H9 (cell line): ENCODE data around the gene SLCO4A1. TPM values are rescaled to one million over a fixed set of nuclear protein-coding genes. Genes with fewer than 3 reads are reported as not detected.

Source experiments
- DNase-seq: peaks from one replicate; pipeline ENCODE4 v3.0.0-alpha.2; 2017
- H2AFZ ChIP-seq: one replicate; pipeline ENCODE4 v1.6.1; 2013; ENCODE audit warnings: mild to moderate bottlenecking, low read length, control low read depth, moderate library complexity
- H2AK5ac ChIP-seq: 2 replicates; pipeline ENCODE4 v1.6.1; 2013; ENCODE audit warnings: low read length, control low read depth, mixed read lengths; ENCODE audit not compliant: insufficient read length
- H2BK120ac ChIP-seq: one replicate; pipeline ENCODE4 v1.6.1; 2013; ENCODE audit warnings: low read depth, mild to moderate bottlenecking, low read length, control low read depth, inconsistent platforms; ENCODE audit not compliant: poor library complexity, severe bottlenecking
- H2BK12ac ChIP-seq: 2 replicates; pipeline ENCODE4 v1.6.1; 2013; ENCODE audit warnings: low read length, control low read depth, mixed read lengths, low read depth; ENCODE audit not compliant: insufficient read length
- H2BK15ac ChIP-seq: 2 replicates; pipeline ENCODE4 v1.6.1; 2013; ENCODE audit warnings: low read depth, low read length, control low read depth
- H2BK20ac ChIP-seq: one replicate; pipeline ENCODE4 v1.6.1; 2013; ENCODE audit warnings: low read depth, mild to moderate bottlenecking, low read length, control low read depth, inconsistent platforms; ENCODE audit not compliant: poor library complexity, severe bottlenecking
- H2BK5ac ChIP-seq: 2 replicates; pipeline ENCODE4 v1.6.1; 2013; ENCODE audit warnings: low read length, control low read depth, mixed read lengths; ENCODE audit not compliant: insufficient read length
- H3K14ac ChIP-seq: 2 replicates; pipeline ENCODE4 v1.6.1; 2013; ENCODE audit warnings: low read length, control low read depth; ENCODE audit not compliant: insufficient read depth
- H3K18ac ChIP-seq: 2 replicates; pipeline ENCODE4 v1.6.1; 2013; ENCODE audit warnings: low read depth, mild to moderate bottlenecking, mixed read lengths, low read length, control low read depth; ENCODE audit not compliant: insufficient read length
- H3K23ac ChIP-seq: 2 replicates; pipeline ENCODE4 v1.6.1; 2013; ENCODE audit warnings: low read length, control low read depth, mixed read lengths, low read depth; ENCODE audit not compliant: insufficient read length
- H3K23me2 ChIP-seq: 2 replicates; pipeline ENCODE4 v1.6.1; 2013; ENCODE audit warnings: low read depth, mild to moderate bottlenecking, mixed read lengths, low read length, control low read depth; ENCODE audit not compliant: insufficient read length, poor library complexity, severe bottlenecking
- H3K27ac ChIP-seq: 2 replicates; pipeline ENCODE4 v1.5.1; 2013; ENCODE audit warnings: low read length, control low read depth, mixed read lengths, low read depth; ENCODE audit not compliant: insufficient read length
- H3K27me3 ChIP-seq: 2 replicates; pipeline ENCODE4 v1.6.1; 2013; ENCODE audit warnings: low read length, control low read depth, inconsistent platforms; ENCODE audit not compliant: insufficient read depth
- H3K4ac ChIP-seq: 2 replicates; pipeline ENCODE4 v1.6.1; 2013; ENCODE audit warnings: low read depth, mild to moderate bottlenecking, control low read depth, inconsistent platforms, low read length, moderate library complexity
- H3K4me1 ChIP-seq: 2 replicates; pipeline ENCODE4 v1.6.1; 2013; ENCODE audit warnings: low read length, control low read depth, inconsistent platforms; ENCODE audit not compliant: insufficient read depth
- H3K4me2 ChIP-seq: 2 replicates; pipeline ENCODE4 v1.6.1; 2013; ENCODE audit warnings: low read length, control low read depth, mixed read lengths; ENCODE audit not compliant: insufficient read length, insufficient read depth
- H3K56ac ChIP-seq: 2 replicates; pipeline ENCODE4 v1.6.1; 2013; ENCODE audit warnings: low read depth, mild to moderate bottlenecking, mixed read lengths, low read length, control low read depth; ENCODE audit not compliant: insufficient read length
- H3K79me1 ChIP-seq: 2 replicates; pipeline ENCODE4 v1.6.1; 2013; ENCODE audit warnings: low read depth, mild to moderate bottlenecking, moderate library complexity, low read length, control low read depth, inconsistent platforms; ENCODE audit not compliant: insufficient read depth, poor library complexity, severe bottlenecking
- H3K79me2 ChIP-seq: 2 replicates; pipeline ENCODE4 v1.6.1; 2013; ENCODE audit warnings: low read length, control low read depth, inconsistent platforms; ENCODE audit not compliant: insufficient read depth
- H3K9ac ChIP-seq: 2 replicates; pipeline ENCODE4 v1.6.1; 2013; ENCODE audit warnings: low read length, control low read depth, mixed read lengths; ENCODE audit not compliant: insufficient read length; ENCODE audit errors: extremely low read depth
- H3K9me3 ChIP-seq: one replicate; pipeline ENCODE4 v1.6.1; 2013; ENCODE audit warnings: low read depth, low read length, inconsistent platforms; ENCODE audit not compliant: control insufficient read depth
- H3T11ph ChIP-seq: one replicate; pipeline ENCODE4 v1.6.1; 2013; ENCODE audit warnings: mild to moderate bottlenecking, low read length, control low read depth, inconsistent platforms
- H4K20me1 ChIP-seq: one replicate; pipeline ENCODE4 v1.6.1; 2013; ENCODE audit not compliant: control insufficient read depth, insufficient read length, insufficient read depth
- H4K5ac ChIP-seq: 2 replicates; pipeline ENCODE4 v1.6.1; 2013; ENCODE audit warnings: low read depth, mild to moderate bottlenecking, mixed read lengths, low read length, control low read depth; ENCODE audit not compliant: insufficient read length
- H4K8ac ChIP-seq: replicated peaks from 2 replicates; pipeline ENCODE4 v1.6.1; 2013; ENCODE audit warnings: low read length, control low read depth, mixed read lengths, low read depth; ENCODE audit not compliant: insufficient read length
- H4K91ac ChIP-seq: 2 replicates; pipeline ENCODE4 v1.6.1; 2013; ENCODE audit warnings: low read depth, mild to moderate bottlenecking, moderate library complexity, mixed read lengths, low read length, control low read depth; ENCODE audit not compliant: insufficient read length
- H3K27ac Mint-ChIP-seq, 3 experiments: 2 replicates in 2 of 3; 3 replicates in 1 of 3; pipeline ENCODE4 v1.8.0; 2020 to 2021; ENCODE audit warnings: mixed read lengths in 3 of 3, mild to moderate bottlenecking in 1 of 3, moderate library complexity in 1 of 3
- H3K27me3 Mint-ChIP-seq: 2 replicates; pipeline ENCODE4 v1.8.0; 2021; ENCODE audit warnings: low read depth, mild to moderate bottlenecking, moderate library complexity, mixed read lengths
- H3K36me3 Mint-ChIP-seq, 3 experiments: 2 replicates in 2 of 3; 3 replicates in 1 of 3; pipeline ENCODE4 v1.8.0; 2020 to 2021; ENCODE audit warnings: low read depth in 3 of 3, mixed read lengths in 3 of 3; ENCODE audit not compliant: insufficient read depth in 1 of 3
- H3K4me1 Mint-ChIP-seq, 2 experiments: 2 replicates each; pipeline ENCODE4 v1.8.0; 2020; ENCODE audit warnings: mixed read lengths in 2 of 2
- H3K4me3 Mint-ChIP-seq, 2 experiments: 2 replicates in 1 of 2; 3 replicates in 1 of 2; pipeline ENCODE4 v1.8.0; 2020 to 2021; ENCODE audit warnings: mild to moderate bottlenecking in 2 of 2, mixed read lengths in 2 of 2, moderate library complexity in 1 of 2
- H3K9me3 Mint-ChIP-seq, 2 experiments: 2 replicates in 1 of 2; 3 replicates in 1 of 2; pipeline ENCODE4 v1.8.0; 2020; ENCODE audit warnings: mild to moderate bottlenecking in 2 of 2, mixed read lengths in 2 of 2, moderate library complexity in 1 of 2
- WGBS: extraction: QIAGEN DNeasy Blood & Tissue Kit; methylation state at CpG from one replicate; pipeline ENCODE4 v1.1.7; 2013; ENCODE audit warnings: missing lambda C conversion rate, low lambda C conversion rate, mixed read lengths; ENCODE audit not compliant: insufficient read length; ENCODE audit errors: extremely low coverage; 5-methylcytosine and 5-hydroxymethylcytosine counted together
- total RNA-seq: library from RNA; stranded (reverse); gene quantifications from 2 replicates; pipeline ENCODE4 v1.2.1, GENCODE V29; 2021
- TF ChIP-seq, protein P1 (sequence below): fragments of 200-600 bp; sonication (generic); conservative IDR thresholded peaks from 3 replicates; pipeline ENCODE4 v1.8.0; 2021; ENCODE audit warnings: antibody characterized with exemption, mild to moderate bottlenecking

The SLCO4A1 gene
- total RNA-seq, 1 experiment from 2014 or later = 9.4 TPM

- Histone ChIP-seq H2AK5ac (no peak overlapping the region), H4K91ac (no peak overlapping the region), H3K18ac (no peak overlapping the region), H3K4me2 (no peak overlapping the region), H2AFZ (no peak overlapping the region), H3K23ac (no peak overlapping the region), H3K79me2 (no peaks in the 10 kb centered on the region), H2BK20ac (no peak overlapping the region), H3K9me3 (no peaks in the 10 kb centered on the region), H3K79me1 (no peaks in the 10 kb centered on the region), H3K27me3 (no peaks in the 10 kb centered on the region), H2BK120ac (no peak overlapping the region), H2BK15ac (no peak overlapping the region), H4K20me1 (no peaks in the 10 kb centered on the region), H3K9ac (no peak overlapping the region), H3K4me1 (peaks cover 2% of the 10 kb centered on the region; the same call in 1 of the 2 replicates), H2BK5ac (no peak overlapping the region), H3T11ph (no peak overlapping the region), H2BK12ac (no peak overlapping the region), H4K5ac (no peak overlapping the region), H3K56ac (no peak overlapping the region), H3K4ac (no peak overlapping the region), H3K23me2 (no peaks in the 10 kb centered on the region), H3K14ac (no peak overlapping the region), H3K27ac (no peak overlapping the region), H4K8ac (no peak overlapping the region)
- peak overlapping the region in 1 of 3 experiments; percentile 94; a peak in 1 of 7 replicates for H3K27ac Mint-ChIP-seq
- WGBS = no CpG with 5 or more reads among the region's 9 CpGs
- no peak overlapping the region for H3K4me3 Mint-ChIP-seq
- no peaks in the 10 kb centered on the region for H3K36me3 Mint-ChIP-seq
- H3K9me3 Mint-ChIP-seq = no peaks in the 10 kb centered on the region
- H3K4me1 Mint-ChIP-seq = peaks cover 18 to 25% of the 10 kb centered on the region in 2 experiments
- DNase-seq = no peak
- TF ChIP-seq, protein P1, sequence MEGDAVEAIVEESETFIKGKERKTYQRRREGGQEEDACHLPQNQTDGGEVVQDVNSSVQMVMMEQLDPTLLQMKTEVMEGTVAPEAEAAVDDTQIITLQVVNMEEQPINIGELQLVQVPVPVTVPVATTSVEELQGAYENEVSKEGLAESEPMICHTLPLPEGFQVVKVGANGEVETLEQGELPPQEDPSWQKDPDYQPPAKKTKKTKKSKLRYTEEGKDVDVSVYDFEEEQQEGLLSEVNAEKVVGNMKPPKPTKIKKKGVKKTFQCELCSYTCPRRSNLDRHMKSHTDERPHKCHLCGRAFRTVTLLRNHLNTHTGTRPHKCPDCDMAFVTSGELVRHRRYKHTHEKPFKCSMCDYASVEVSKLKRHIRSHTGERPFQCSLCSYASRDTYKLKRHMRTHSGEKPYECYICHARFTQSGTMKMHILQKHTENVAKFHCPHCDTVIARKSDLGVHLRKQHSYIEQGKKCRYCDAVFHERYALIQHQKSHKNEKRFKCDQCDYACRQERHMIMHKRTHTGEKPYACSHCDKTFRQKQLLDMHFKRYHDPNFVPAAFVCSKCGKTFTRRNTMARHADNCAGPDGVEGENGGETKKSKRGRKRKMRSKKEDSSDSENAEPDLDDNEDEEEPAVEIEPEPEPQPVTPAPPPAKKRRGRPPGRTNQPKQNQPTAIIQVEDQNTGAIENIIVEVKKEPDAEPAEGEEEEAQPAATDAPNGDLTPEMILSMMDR = peak; percentile 32; the same call in 1 of the 3 replicates
- no peaks in the 10 kb centered on the region; the same call in 1 of the 2 replicates for H3K27me3 Mint-ChIP-seq
Measured at GRCh38 chr20:62624325-62624690, 18.0 kb upstream of the SLCO4A1 start.
